ENCODE measurements around the gene UMAD1. TPM values are rescaled to one million over a fixed set of nuclear protein-coding genes. Genes with fewer than 3 reads are reported as not detected.

The UMAD1 gene
- total RNA-seq, 4 donors from 2014 or later: 1.3 to 32.9 (median 15.3) TPM

DNA sequence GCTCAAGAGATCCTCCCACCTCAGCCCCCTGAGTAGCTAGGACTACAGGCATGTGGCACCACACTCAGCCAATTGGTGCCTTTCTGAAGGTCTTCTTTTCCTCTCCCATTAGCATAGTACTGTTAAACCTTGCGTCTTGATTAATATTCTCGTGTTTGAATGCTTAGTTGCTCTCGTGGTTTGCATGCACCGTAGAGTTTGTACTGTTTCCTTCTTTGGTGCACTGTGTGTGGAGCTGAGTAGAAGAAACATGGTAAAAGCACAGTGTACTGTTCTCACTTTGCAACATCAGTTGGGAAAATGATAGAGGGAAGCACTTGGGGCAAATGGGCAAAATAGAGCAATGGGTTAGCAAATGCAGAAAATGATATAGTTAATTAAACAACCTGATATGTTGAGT lies 105.4 kb downstream of the UMAD1 start:
- Histone ChIP-seq H3K9me3 (no peaks in the 10 kb centered on the region), H3K4me1 (no peaks in the 10 kb centered on the region), H3K36me3 (no peaks in the 10 kb centered on the region), H3K27ac (no peak overlapping the region), H3K4me3 (no peak overlapping the region), H3K27me3 (no peaks in the 10 kb centered on the region)
- intact Hi-C loops (cut with DNase I; ENCODE audit: low total_unique reads): no loop called here
- no peak for DNase-seq
- TF ChIP-seq, protein P1, sequence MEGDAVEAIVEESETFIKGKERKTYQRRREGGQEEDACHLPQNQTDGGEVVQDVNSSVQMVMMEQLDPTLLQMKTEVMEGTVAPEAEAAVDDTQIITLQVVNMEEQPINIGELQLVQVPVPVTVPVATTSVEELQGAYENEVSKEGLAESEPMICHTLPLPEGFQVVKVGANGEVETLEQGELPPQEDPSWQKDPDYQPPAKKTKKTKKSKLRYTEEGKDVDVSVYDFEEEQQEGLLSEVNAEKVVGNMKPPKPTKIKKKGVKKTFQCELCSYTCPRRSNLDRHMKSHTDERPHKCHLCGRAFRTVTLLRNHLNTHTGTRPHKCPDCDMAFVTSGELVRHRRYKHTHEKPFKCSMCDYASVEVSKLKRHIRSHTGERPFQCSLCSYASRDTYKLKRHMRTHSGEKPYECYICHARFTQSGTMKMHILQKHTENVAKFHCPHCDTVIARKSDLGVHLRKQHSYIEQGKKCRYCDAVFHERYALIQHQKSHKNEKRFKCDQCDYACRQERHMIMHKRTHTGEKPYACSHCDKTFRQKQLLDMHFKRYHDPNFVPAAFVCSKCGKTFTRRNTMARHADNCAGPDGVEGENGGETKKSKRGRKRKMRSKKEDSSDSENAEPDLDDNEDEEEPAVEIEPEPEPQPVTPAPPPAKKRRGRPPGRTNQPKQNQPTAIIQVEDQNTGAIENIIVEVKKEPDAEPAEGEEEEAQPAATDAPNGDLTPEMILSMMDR (IDR thresholded peaks at IDR 0.05): no peak

DNA sequence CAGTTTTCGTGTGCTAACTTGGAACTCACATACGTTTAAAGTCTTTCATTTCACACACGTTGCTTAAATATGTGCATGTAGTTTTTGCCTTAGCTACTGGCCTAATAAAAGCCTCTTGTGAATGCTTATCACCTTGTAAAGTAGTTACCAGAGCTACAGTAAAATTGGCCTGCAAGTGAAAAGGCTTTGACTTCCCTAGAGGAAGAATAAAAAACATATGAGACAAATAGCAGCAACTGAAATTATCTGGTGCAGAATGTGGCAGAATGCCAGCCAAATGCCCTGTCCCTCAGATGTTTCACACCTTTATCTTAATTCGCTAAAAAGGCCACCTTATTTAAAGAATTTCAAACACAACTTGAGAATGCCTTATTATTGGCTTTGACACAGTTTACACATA lies 105.9 kb downstream of the UMAD1 start:
- H3K27me3 ChIP-seq: no peaks in the 10 kb centered on the region
- no peaks in the 10 kb centered on the region for H3K4me1 ChIP-seq
- H3K36me3 ChIP-seq: no peaks in the 10 kb centered on the region
- no peak for DNase-seq
- H3K9me3 ChIP-seq: no peaks in the 10 kb centered on the region
- H3K27ac ChIP-seq: no peak overlapping the region
- intact Hi-C loops (cut with DNase I; ENCODE audit: low total_unique reads): no loop called here
- H3K4me3 ChIP-seq: no peak overlapping the region
- TF ChIP-seq, protein P1 (IDR thresholded peaks at IDR 0.05): no peak
- no peak for TF ChIP-seq POLR2A (IDR thresholded peaks at IDR 0.05)

DNA sequence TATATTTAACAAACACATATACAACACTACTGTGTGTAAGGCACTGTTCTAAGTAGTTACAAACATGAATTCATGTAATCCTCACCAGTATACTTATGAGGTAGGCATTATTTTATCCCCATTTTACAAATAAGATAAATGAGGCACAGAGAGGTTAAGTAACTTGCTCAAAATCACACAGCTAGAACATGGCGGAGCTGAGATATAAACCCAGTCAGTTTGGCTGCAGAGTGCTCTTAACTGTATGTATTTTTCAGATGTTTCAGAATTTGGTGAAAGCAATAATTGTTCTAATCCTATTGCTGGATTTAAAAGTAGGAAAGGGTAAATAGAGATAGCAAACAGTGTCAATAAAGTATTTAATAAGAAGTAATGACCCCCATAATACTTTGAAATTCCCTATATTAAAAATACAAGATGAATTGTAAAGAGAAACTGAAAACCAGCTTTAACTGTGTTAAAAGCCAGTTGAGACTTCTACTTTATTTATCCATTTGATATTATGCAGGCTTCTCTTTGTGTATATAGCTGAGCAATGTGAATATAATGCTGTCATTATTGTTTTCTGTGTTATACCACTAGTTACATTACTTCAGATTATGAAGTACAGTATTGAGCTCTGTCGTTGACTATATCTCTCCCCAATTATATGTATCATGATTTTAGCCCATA lies 110.2 kb downstream of the UMAD1 start:
- no peak for TF ChIP-seq POLR2A (IDR thresholded peaks at IDR 0.05)
- TF ChIP-seq, protein P1 (IDR thresholded peaks at IDR 0.05): no peak
- no peak overlapping the region for H3K4me3 ChIP-seq
- no peaks in the 10 kb centered on the region for H3K27me3 ChIP-seq
- no peak for DNase-seq
- no peaks in the 10 kb centered on the region for H3K9me3 ChIP-seq
- intact Hi-C loops (cut with DNase I; ENCODE audit: low total_unique reads): no loop called here
- no peaks in the 10 kb centered on the region for H3K36me3 ChIP-seq
- no peak overlapping the region for H3K27ac ChIP-seq
- H3K4me1 ChIP-seq: no peaks in the 10 kb centered on the region

DNA sequence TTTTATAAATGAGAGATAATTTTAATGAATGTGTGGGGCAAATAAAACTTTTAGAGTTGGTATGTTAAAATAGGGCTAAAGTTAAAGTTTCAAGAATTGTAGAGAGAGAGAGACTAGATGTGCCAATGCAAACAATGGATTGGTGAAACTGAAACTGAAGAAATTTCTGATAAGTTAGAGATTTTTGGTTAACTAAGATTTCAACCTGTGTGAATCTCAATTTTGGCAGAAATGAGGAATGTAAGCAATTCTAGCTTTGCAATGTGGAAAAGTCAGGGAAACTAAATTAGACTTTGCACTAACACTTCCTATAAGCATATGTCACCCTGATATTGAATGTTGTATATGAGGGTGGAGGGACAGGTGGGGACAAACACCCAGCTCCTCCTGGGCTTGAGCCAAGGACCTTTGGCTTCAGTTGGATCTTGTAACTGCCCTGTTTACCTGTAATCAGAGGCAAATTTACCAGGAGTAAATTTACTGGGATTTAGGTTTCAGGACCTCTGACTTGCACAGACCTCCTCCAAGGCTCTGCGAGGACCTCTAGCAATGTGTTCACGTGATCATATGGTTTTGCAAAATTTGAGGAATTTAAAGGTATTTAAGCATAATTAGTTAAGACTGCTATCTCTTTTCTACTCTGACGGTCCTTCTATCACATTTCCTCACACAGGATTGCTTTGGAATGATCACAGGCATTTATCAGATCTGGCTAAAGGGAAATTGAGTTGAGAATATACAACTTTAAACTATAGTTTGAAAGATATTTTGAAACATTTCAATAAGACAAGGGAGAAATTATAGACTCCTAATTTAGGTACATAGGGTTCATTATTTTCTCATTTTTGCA lies 110.9 kb downstream of the UMAD1 start:
- Histone ChIP-seq H3K27me3 (no peaks in the 10 kb centered on the region), H3K27ac (no peak overlapping the region), H3K36me3 (no peaks in the 10 kb centered on the region), H3K4me1 (no peaks in the 10 kb centered on the region), H3K9me3 (no peaks in the 10 kb centered on the region), H3K4me3 (no peak overlapping the region)
- DNase-seq: no peak
- intact Hi-C loops (cut with DNase I; ENCODE audit: low total_unique reads): no loop called here
- TF ChIP-seq, protein P1 (IDR thresholded peaks at IDR 0.05): no peak
- TF ChIP-seq POLR2A (IDR thresholded peaks at IDR 0.05): no peak

DNA sequence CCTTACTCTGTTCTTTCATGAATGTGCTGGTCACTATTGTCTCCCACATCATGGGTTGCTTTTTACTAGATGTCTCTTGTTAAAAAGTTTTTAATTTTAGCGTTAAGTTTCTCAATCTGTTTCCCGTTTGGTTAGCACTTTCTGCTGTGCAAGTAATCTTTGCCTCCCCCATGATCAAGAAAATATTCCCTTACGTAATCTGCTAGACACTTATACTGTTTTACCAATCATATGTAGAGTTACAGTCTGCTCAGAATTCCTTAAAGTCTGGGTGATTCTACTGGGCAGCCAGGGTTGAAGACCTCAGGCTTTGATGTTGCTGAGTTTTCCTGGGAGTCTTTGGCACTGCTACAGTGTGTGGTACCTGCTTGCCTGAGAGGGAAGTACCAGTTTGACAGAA lies 116.0 kb downstream of the UMAD1 start:
- Histone ChIP-seq H3K27ac (no peak overlapping the region), H3K36me3 (no peaks in the 10 kb centered on the region), H3K4me3 (no peak overlapping the region), H3K4me1 (no peaks in the 10 kb centered on the region), H3K9me3 (no peaks in the 10 kb centered on the region), H3K27me3 (no peaks in the 10 kb centered on the region)
- no peak for TF ChIP-seq POLR2A (IDR thresholded peaks at IDR 0.05)
- TF ChIP-seq, protein P1 (IDR thresholded peaks at IDR 0.05): no peak
- intact Hi-C loops (cut with DNase I; ENCODE audit: low total_unique reads): no loop called here
- no peak for DNase-seq
